ENCODE measurements around the gene TUBB3.
"Not testable (repeated sequence)": the region's sequence is repeated elsewhere in the genome, so short reads cannot be mapped to it uniquely, and the experiment has no call there.

TUBB3 gene

DNA sequence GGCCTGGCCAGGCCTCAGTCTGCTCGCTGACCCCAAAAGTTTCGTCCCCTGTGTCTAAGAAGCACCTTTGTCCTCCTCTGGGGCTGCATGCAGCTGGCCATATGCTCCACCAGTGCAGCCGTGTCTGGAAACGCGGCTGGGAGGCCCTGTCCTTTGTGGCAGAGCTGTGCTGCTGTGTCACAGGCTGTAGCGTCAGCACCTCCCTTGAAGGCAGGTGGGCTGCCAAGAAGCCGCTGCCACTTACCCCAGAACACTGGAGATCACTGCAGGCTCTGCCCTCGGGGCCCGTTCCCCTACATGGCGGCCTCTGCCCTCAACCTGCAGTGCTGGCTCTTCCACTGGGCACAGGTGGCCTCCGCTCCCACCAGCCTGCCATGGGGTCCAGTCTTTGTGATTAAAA, 20.2 kb upstream of the TUBB3 start:
- DNase-seq (ENCODE audit: low spot score) = no peak

DNA sequence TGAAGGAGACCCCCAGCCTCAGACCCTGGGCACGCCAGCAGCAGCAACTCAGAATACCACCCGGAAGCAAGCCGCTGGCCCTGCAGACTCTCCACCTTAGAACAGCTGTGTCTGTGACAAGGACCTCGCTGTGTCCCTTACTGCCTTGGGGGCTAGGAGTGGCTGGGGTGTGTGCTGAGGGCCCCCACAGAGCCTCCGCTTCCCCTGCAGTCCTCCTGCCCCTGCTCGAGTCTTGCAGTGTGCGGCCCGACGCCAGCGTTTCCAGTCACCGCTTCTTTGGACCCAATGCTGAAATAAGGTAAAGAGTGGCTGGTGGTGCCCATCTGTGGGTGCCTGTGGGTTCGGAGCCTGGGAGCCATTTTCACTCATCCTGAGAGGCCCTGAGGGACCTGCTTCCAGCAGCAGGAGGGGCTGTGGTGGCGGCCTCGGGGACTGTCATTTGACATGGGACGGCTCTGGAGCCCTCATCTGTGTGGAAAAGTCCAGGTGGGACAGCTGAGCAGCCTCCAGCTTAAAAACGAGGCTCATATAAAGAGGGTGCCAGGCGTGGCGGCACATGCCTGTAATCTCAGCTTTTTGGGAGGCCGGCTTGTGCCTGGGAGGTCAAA, 19.1 kb upstream of the TUBB3 start:
- DNase-seq (ENCODE audit: low spot score) = no peak

DNA sequence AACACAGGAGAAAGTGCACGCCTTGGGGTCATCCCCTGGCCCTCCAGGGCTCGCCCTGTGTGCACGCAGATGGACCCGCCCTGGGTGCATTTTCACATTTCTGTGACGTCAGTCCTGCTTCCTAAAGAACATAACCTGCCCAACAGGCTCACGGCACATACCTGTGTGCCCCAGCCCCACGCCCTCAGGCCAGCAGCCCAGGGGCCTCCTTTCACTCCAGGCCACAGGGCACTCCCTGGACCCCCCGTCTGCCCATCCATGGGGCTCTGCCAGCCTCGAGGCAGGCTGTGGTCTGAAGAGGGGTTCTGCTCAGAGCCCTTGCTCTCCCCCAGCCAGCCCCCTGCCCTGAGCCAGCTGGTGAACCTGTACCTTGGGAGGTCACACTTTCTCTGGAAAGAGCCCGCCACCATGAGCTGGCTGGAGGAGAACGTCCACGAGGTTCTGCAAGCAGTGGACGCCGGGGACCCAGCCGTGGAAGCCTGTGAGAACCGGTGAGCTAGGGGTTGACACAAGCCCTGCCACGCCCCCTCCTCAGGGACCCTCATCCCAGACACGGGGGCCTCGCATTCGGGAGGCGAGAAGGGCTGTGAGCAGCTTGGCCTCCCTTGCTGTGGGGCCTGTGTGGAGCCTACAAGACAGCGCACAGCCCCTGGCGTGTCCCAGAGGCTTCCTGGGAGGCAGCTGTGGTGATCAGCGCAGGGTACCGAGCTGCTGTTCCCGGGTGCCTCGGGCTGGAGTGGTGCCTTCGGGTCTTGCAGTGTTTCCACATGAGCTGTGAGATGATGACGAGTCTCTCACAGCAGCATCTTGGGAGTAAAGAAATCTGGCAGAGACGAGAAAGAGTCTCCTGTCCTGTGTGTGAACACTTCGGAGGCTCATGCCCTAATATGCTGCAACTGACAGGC, 18.3 kb upstream of the TUBB3 start:
- DNase-seq (ENCODE audit: low spot score) = no peak

DNA sequence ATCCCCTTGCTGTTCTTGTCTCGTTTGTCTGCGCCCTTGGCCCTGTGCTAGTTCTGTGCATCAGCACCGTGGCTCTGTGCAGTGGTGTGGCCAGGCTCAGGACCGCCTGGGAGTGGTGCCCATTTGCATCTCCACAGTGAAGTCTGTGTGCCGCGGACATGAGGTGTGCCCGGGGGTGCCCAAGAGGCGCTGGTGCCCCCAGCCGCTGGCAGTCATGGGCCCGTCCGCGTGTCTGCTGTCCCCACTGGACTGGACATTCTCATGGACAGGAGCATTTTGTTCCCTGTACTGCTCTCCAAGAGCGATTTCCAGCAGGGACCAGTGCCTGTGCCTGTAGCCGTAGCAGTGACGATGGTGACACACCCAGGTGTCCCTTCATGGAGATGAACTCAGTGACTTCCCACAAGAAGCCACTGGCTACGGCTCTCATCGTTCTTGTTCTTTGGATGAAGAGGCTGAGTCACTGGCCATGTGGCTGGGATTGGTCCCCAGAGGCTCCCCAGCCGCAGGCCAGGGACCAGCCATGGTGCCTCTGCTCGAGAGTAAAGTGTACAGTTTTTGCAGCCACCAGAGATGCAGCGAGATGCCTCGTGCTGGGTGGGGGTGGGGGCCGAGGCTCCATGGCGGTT, 17.5 kb upstream of the TUBB3 start:
- DNase-seq (ENCODE audit: low spot score) = no peak

DNA sequence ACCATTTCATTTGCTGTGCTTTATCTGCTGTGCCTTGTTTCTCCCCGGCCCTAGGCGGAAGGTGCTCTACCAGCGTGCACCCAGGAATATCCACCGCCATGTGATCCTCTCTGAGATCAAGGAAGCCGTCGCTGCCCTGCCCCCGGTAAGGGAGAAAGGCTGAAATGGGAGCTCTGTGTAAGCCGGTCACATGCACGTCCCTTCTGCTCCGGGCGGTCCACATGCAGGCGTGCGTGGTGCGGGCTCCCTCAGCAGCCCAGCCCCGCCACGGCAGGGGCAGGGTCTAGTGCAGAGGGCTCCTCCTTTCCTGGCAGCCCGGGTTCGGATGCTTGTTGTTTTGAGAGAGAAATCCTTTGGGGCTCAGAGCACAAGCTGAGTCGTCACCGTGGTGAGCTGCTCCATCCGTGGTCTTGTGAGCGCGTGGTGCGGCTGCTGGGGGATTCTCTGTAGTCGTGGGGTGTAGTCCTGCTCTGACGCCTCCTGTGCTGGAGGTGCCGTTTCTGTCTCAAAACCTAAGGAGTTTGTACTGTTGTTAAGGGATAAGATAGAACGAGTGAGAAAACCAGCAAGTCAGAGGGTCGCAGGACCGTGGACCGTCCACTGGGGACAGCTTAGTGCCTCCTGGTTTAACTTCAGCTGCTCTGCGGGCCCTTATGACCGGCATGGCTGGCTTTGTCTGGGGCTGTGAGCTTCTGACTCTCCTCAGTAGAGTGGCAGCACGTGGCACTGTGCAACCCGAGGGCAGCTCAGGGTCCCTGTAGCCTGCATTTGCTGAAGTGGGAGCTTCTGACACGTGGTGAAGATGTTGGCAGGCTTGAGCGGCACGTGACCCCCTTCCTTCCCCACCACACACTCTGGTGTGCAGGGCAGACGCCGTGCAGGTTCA, 16.8 kb upstream of the TUBB3 start:
- no peak for DNase-seq (ENCODE audit: low spot score)

DNA sequence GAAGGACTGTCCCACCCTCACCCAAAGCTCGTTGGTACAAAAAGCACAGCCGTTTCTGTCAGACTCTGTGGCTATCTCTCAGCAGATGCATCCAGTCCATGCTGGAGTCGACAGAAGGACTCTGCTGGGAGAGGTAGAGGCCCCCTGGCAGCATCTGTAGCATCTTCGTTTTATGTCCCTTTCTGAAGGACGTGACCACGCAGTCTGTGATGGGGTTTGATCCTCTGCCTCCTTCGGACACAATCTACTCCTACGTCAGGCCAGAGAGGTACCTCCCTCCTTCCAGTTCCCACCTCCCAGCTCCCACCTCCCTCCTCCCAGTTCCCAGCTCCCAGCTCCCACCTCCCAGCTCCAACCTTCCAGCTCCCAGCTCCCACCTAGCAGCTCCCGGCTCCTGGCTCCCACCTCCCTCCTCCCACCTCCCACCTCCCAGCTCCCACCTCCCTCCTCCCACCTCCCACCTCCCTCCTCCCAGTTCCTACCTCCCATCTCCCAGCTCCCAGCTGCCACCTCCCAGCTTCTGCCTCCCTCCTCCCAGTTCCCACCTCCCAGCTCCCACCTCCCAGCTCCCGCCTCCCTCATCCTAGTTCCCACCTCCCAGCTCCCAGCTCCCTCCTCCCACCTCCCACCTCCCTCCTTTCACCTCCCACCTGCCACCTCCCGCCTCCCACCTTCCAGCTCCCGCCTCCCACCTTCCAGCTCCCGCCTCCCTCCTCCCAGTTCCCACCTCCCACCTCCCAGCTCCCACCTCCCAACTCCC, 15.9 kb upstream of the TUBB3 start:
- no peak for DNase-seq (ENCODE audit: low spot score)

DNA sequence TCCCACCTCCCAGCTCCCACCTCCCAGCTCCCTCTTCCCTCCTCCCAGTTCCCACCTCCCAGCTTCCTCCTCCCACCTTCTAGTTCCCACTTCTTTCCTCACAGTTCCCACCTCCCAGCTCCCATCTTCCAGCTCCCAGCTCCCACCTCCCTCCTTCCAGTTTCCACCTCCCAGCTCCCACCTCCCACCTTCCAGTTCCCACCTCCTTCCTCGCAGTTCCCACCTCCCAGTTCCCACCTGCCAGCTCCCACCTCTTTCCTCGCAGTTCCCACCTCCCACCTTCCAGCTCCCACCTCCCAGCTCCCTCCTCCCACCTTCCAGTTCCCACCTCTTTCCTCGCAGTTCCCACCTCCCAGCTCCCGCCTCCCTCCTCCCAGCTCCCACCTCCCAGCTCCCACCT, 14.9 kb upstream of the TUBB3 start:
- no peak for DNase-seq (ENCODE audit: low spot score)

DNA sequence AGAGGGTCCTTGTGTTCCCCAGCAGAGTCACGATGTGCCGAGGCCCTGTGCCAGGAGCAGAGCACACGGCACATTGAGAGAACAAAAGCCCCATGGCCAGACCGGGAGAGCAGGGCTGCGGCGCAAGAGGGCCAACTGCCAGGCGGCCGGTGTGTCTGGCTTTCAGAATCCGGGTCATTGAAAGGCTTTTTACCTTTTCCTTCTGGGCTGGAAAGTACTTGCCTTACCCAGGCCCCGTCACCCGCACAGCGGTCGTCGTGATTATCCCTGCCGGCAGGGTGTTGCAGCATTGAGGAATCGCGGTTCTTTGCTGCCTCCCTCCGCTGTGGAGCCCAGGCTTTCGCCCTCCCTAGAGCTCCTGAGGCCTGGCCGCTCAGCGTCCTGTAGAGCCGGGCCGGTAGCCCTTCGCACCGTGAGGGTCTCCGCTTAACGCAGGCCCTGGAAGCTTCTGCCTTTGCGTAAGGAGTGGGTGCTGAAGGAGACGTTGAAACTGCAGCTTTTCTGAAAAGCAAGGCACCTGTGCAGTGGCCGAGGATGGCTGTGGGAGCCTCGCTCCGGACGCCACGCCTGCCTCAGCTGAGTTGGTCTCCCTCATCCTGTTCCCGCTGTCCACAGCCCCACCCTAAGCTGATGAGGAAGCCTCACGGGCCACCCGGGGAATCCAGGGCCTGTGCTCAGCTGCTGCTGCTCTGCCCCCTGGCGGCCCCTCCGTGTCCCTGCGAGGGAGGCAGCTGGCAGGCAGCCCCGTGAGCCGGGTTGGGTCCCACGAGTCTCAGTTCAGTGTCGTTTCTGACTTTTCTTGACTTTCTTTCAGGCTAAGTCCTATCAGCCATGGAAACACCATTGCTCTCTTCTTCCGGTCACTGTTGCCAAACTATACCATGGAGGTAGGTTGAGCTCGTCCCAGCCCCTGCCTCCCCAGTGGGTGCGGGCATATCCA, 13.1 kb upstream of the TUBB3 start:
- DNase-seq (ENCODE audit: low spot score) = peak; percentile 75

DNA sequence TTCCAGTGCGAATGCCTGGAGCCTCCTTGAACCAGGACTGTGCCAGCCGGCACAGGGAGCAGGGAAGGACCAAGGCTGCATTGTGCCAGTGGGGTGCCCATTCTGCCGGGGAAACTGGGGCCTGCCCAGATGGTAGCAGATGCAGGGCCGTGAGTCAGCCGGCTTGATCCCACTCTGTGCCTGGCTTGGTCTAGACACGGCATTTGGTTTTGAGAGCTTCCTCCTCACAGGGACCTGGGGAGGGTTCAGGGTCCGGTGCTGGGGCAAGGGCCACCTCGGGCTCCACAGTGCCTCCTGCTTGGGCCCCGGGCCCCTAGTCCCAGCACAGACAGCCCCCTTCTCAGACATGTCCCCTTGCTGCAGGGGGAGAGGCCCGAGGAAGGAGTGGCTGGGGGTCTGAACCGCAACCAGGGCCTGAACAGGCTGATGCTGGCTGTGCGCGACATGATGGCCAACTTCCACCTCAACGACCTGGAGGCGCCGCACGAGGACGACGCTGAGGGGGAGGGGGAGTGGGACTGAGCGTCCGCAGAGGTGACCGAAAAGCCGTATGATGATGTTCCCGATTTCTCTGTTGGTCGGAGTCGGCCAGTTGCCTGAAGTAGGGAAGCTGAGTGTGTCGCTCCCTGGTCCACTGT, 12.3 kb upstream of the TUBB3 start:
- DNase-seq (ENCODE audit: low spot score) = no peak

DNA sequence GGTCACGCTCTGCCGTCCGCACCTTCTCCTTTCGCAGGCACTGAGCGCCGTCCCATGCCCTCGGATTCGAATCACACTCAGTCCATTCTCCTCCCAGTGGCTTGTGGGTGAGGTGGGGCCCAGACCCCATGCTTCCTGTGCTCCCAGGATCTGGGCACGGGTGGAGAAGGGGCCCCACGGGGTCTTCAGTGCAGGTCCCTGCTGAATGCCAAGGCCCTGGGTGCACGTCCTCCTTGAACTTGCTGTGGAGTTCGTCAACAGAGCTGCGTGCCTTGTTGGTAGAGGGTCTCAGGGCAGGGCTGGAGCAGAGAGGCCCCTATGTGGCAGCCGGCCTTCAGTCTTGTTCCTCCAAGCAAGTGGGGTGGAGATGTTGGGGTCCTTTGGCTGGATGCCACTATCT, 11.8 kb upstream of the TUBB3 start:
- DNase-seq (ENCODE audit: low spot score) = no peak

DNA sequence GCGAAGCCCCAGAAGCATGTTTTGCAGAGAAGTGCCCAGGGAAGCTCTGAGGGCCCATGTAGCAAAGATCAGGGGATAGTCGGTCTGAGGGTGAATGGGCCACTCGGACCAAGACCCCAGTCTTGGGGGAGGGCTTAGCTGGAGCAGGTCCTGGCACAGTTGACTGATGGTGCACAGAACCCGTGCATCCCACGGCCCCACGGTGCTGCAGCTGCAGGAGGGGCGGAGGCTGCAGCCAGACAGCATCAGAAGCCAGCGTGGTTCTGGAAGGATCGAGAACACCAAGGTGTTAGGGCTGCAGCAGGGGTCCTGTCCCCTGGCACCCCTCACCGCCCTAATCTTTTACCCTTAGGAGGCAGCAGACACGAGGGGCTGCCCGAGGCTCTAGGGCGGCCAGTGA, 11.0 kb upstream of the TUBB3 start:
- DNase-seq (ENCODE audit: low spot score) = no peak

DNA sequence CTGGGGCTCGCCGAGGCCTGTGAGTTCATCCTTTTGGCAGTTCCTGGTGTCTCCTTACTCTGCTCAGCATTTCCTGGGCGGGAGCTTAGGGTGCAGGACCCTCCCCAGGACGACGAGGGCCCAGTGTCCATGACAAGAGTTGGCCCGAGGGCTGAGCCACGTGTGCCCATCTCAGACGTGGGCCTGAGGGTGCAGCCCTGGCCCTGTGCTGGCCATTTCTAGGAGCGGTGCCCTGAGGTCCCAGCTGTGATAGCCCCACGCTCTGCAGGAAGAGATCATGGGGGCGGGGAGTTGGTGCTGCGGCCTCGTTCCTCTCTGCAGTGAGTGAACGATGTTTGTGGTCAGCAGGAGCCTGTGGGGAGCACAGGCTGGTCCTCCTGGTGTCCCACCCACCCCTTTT, 10.5 kb upstream of the TUBB3 start:
- DNase-seq (ENCODE audit: low spot score) = no peak

DNA sequence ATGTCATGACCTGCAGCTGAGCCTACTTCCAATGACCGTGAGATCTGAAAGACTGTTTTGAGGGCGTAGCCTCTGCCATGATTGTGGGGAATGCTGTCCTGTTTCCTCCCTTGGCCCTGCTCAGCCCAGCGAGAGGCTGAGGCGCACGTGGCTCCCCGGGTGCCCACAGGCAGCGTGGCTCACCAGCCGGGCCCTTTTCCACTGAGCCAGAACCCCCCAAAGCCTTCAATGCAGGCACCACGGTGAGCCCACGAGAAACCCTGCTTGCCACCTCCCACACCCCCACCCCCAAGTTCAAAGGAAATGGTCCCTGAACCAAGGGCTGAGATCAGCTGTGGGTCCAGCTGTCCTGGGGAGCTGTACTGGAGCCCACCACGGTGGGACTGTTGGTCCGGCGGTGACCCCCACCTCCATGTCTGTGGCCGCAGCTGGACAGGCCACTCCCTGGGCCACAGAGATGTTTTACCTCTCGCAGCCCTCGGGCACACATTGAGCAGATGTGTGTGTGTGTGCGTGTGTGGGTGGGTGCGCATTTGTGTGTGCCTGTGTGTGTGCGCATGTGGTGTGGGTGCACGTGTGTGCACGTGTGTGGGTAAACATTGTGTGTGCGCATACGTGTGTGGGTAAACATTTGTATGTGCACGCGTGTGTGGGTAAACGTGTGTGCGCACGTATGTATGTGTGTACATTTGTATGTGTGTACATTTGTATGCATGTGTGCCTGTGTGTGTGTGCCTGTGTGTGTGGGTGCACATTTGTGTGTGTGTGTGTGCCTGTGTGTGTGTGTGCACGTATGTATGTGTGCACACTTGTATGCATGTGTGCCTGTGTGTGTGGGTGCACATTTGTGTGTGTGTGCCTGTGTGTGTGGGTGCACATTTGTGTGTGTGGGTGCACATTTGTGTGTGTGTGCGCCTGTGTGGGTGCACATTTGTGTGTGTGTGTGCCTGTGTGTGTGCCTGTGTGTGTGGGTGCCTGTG, 9.4 kb upstream of the TUBB3 start:
- DNase-seq (ENCODE audit: low spot score) = no peak

DNA sequence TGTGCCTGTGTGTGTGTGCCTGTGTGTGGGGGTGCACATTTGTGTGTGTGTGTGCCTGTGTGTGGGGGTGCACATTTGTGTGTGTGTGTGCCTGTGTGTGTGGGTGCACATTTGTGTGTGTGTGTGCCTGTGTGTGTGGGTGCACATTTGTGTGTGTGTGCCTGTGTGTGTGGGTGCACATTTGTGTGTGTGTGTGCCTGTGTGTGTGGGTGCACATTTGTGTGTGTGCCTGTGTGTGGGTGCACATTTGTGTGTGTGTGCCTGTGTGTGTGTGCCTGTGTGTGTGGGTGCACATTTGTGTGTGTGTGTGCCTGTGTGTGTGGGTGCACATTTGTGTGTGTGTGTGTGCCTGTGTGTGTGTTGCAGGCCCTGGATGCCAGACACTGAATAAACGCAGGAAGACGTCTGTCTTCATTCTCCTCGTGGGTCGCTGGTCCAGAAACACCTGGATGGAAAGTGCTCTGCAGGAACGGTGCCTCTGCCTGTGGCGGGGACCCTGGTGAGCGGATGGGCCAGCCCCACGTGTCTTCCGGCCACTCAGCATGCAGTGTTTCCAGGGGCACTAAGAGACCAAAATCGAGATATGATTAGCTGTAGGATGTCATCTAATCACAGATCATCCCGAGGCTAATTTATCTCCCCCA, 8.4 kb upstream of the TUBB3 start:
- DNase-seq (ENCODE audit: low spot score) = not testable (repeated sequence)

DNA sequence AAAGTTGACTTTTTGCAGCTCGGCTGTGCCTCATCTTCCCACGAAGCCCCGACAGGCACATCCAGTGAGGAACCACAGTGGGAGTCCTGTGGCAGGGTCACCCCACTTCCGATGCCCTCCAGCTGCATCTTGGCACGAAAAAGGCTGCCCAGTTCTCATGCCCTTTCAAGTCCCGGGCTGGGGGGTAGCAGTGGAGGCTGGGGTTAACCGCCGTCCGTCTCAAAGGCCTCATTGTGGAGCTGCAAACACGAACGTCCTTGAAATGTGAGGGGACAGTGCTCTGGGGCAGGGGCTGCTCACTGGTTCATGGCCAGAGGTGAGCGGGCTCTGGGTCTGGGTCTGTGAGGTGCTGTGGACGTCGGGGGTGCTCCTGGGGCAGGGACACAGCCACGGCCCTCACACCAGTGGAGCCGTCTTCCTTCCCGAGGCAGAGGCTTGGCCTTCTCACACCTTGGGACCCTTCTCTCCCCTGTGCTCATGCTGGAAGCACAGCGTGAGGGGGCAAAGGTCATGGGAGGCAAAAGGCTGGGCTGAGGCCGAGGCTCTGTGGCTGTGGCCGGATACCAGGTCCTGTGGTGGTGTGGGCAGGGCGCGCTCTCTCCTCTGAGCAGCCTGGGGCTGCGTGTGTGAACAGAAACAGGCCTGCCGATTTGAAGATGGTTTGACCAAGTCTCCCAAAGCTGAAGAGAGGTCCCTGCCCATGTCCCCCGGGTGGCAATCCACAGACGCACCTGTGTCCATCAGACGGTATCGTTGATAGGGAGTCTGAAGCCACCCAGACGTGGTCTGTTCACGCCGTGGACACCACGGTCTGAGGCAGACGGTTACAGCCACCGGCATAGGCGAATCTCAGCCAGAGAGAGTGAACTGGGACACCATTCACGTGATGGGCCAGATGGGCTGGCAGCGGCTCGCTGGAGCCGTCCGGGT, 7.6 kb upstream of the TUBB3 start:
- no peak for DNase-seq (ENCODE audit: low spot score)

DNA sequence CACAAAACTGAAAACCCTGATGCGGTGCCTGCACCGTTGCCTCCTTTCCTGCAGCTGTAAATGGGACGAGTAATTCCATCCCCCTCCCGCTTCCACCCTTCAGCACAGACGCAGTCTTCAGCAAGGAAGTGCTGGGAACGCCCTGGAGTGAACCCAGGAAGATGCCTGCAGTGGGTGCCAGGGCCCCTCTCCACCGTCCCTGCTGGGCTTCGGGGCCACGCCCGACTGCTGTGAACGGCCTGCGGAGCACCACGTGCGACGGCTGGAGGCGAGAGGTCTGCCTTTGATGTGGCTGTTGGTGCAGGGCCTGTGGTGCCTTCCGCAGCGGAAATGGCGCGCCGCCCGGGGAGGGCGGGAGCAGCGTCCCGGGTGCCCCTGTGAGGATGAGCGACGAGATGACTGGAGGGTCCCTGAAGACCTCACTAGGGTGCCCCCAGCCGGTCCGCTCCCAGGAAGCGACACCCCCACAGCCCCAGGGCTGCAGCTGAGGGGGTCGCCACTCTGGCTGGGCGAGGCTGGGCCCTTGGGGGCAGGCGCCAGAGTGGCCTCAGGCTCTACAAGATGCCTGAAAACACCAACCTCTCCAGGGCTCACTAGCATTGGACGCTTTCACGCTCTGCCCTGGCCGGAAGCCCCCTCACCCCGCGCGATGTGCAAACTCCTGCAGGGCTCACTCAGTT, 5.2 kb upstream of the TUBB3 start:
- DNase-seq (ENCODE audit: low spot score) = no peak
